Measurements from ENCODE around the gene MYADML2.

DNA sequence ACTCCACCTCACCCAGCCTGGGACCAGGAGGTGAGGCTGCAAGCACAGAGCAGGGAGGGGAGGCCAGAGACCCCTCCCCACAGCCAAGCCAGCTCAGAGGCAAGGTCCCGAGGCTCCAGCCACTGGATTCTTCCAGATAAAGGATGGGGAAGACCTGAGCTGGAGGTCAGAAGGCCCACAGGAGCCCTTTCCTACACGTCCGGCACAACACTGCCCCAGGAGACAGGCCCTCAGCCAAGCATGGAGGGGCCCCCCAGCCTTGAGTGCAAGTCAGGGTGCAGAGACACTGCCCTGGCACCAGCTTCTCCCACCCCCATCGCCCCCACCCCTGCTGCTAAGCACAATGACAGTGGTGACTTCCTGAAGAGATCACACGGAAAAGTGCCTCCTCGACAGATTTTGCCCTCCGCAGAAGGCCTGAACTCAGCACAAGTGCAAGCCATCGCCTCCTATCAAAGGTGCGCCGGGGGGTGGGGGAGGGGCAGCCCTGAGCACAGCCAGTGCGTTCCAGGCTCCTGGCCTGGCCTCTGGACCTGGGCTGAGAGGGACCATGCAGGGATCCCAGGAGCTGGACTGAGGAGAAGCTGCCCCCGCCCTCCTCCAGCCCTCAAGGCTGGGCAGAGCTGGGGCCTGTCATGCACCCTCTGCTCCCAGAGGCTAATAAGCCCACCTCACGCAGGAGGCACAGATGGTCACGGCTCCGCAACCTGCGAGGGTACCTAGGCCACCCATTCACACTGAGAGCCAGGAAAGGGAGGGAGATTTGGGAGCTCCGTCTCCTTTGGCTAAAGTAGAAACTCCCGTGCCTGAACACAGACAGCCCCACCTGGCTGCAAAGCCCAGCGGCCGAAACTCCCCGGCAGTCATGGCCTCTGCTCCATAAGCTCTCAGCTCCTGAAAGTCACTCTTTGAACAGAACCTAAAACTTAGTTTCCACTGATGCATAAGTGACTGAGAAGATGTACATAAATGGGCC is 22.2 kb downstream of the MYADML2 start:
- TF ChIP-seq, protein P1, sequence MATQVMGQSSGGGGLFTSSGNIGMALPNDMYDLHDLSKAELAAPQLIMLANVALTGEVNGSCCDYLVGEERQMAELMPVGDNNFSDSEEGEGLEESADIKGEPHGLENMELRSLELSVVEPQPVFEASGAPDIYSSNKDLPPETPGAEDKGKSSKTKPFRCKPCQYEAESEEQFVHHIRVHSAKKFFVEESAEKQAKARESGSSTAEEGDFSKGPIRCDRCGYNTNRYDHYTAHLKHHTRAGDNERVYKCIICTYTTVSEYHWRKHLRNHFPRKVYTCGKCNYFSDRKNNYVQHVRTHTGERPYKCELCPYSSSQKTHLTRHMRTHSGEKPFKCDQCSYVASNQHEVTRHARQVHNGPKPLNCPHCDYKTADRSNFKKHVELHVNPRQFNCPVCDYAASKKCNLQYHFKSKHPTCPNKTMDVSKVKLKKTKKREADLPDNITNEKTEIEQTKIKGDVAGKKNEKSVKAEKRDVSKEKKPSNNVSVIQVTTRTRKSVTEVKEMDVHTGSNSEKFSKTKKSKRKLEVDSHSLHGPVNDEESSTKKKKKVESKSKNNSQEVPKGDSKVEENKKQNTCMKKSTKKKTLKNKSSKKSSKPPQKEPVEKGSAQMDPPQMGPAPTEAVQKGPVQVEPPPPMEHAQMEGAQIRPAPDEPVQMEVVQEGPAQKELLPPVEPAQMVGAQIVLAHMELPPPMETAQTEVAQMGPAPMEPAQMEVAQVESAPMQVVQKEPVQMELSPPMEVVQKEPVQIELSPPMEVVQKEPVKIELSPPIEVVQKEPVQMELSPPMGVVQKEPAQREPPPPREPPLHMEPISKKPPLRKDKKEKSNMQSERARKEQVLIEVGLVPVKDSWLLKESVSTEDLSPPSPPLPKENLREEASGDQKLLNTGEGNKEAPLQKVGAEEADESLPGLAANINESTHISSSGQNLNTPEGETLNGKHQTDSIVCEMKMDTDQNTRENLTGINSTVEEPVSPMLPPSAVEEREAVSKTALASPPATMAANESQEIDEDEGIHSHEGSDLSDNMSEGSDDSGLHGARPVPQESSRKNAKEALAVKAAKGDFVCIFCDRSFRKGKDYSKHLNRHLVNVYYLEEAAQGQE (IDR thresholded peaks at IDR 0.05; ENCODE audit: insufficient read depth in 1 of 2, low read depth in 2 of 2, low read length in 2 of 2): no peak
- TF ChIP-seq POLR2AphosphoS5 (IDR thresholded peaks at IDR 0.05; ENCODE audit: low read depth, low read length): no peak

Measured in PFSK-1 (cell line).